NCI-H2081 (cell line): ENCODE results near the gene CDH7.

Source experiments
- DNase-seq, 2 experiments: peaks; one replicate each; lab custom pipeline; 2025; lab: John Stamatoyannopoulos, UW

Gene CDH7, protein sequence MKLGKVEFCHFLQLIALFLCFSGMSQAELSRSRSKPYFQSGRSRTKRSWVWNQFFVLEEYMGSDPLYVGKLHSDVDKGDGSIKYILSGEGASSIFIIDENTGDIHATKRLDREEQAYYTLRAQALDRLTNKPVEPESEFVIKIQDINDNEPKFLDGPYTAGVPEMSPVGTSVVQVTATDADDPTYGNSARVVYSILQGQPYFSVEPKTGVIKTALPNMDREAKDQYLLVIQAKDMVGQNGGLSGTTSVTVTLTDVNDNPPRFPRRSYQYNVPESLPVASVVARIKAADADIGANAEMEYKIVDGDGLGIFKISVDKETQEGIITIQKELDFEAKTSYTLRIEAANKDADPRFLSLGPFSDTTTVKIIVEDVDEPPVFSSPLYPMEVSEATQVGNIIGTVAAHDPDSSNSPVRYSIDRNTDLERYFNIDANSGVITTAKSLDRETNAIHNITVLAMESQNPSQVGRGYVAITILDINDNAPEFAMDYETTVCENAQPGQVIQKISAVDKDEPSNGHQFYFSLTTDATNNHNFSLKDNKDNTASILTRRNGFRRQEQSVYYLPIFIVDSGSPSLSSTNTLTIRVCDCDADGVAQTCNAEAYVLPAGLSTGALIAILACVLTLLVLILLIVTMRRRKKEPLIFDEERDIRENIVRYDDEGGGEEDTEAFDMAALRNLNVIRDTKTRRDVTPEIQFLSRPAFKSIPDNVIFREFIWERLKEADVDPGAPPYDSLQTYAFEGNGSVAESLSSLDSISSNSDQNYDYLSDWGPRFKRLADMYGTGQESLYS

DNA sequence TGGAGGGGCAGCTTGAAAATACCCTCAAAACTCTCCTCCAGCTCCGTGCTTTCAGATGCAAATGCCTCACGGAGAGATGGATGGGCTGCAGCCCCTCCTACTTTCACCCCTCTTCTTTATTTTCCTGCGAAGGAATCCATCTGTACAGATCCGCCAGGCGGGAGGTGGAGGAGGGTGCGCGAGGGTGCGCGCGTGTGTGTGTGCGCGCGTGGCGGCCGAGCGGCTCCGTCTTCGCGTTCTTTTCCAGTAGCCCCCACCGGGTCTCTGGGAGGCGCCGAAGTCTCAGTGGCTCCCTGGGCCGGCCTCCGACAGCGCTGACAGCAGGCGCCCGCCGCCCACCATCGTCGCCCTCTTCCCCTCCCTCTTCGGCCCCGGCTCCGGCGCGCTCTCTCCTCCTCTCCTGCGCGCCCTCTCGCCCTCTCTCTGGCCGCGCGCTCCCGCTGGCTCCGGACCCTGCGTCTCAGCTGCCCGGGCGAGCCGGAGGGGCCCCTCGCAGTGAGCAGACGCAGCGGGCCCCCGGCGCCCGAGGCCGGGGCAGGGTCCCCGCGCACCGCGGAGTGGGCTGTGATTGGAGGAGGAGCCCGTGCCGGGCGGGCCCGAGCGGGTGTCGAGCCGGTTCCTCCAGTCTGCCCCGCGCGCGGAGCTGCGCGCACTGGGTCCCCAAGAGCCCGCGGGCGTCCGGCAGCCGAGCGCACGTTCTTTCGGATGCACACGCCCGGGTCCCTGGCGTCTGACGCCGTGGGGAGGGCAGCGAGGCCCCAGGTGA is at the start of gene CDH7:
Gene CDH7 (plus strand): TSS at position 624 of the 766 bp plus-strand sequence. CDS start 11,831 bp downstream, outside the sequence.
- peak; percentile 60 to 77 for DNase-seq

GRCh38 chr18:65704046-65704445 is 46.8 kb upstream of the CDH7 start:
- DNase-seq, result peak; percentile 28 to 61

GRCh38 chr18:65706646-65707045 is 44.2 kb upstream of the CDH7 start:
- no peak for DNase-seq

- no peak for DNase-seq
Observed at GRCh38 chr18:65711493-65711892, 39.3 kb upstream of the CDH7 start.

- DNase-seq, result no peak
Observed at GRCh38 chr18:65721619-65722018, 29.2 kb upstream of the CDH7 start.

GRCh38 chr18:65725251-65726050 is 25.4 kb upstream of the CDH7 start:
- DNase-seq, result peak; percentile 61 to 82

DNA sequence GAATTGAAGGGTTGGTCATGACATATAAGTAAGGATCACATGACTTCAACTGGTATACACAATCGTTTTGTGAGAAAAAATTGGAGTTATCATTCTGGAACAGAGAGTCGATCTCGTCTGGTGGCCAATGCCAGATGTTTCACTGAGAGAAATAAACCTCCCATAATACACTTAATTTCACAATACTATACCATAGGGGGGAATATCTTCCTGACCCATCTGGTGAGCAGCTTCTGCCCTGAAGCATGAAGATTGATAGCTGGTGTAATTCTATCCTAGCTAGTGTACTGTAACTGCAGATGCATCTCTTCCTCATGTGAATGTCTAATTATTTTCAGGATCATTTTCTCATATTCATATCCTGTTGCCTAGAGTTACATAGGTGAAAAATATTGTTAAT is 15.7 kb upstream of the CDH7 start:
- peak in 1 of 2 experiments; percentile 16 for DNase-seq

- peak; percentile 37 to 74 for DNase-seq
Observed at GRCh38 chr18:65737471-65737955, 13.3 kb upstream of the CDH7 start.

GRCh38 chr18:65746936-65747335 is 3.9 kb upstream of the CDH7 start:
- DNase-seq, result no peak

DNA sequence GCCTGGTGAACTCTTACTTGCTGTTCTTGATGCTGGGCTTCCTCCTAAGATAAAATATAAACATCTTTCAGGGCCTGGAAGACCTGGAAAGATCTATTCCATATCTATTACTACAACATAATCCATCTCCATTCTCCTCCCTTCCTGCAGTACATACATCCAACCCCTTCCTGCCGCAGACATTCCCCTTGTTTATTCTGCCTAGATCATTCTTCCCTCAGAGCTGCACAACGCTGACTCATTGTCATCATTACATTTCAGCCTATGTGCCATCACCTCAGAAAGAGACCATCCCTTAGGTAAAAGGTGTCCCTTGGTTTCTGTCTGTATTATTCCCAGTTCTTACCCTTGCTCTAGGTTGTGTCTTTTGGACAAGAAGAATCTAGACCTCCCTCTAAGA is 2.5 kb upstream of the CDH7 start:
- no peak for DNase-seq

GRCh38 chr18:65749841-65750240 is 971 bp upstream of the CDH7 start:
- DNase-seq, result no peak

DNA sequence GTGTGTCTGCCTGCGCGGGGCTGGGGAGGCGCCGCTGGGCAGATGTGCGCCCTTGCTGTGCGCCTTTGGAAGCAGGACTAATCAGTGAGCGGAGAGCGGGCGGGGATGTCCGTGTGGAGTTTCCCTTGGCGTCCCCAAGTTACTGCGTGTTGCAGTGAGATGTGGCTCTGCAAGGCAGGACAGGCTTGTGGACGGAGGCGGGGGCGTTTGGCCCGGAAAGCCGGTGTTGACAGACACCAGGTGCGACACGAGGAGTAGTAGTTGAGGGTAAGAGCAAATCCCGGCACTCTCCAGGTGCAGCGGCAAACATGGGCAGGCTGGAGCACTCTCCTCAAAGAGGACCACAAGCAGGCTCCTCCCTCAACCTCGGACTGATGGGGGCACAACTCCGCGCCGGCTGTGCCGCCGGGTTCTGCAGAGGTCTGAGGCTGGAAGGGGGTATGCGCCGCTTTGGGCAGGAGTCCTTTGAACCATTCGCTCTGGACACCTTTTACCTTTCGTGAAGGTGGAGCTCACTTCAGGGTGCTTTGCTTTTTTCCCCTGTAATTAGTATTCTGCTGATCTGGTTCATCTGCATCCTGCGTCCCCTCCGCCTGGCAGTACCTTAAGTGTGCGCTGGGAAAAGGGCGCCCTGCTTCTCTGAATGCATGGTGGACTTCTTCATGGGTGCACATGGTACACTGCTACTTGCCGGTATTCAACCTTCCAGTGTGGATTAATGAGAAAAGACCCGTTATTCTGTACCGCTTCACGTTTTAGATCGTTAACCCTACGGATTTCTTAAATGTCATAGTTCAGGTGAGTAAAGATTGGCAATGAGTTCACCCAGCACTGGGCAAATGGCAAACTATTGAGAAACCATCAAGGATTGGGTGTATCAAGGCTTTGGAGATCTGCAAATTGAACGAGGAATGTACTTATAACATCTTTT is 608 bp downstream of the CDH7 start:
- peak; percentile 60 to 85 for DNase-seq

DNA sequence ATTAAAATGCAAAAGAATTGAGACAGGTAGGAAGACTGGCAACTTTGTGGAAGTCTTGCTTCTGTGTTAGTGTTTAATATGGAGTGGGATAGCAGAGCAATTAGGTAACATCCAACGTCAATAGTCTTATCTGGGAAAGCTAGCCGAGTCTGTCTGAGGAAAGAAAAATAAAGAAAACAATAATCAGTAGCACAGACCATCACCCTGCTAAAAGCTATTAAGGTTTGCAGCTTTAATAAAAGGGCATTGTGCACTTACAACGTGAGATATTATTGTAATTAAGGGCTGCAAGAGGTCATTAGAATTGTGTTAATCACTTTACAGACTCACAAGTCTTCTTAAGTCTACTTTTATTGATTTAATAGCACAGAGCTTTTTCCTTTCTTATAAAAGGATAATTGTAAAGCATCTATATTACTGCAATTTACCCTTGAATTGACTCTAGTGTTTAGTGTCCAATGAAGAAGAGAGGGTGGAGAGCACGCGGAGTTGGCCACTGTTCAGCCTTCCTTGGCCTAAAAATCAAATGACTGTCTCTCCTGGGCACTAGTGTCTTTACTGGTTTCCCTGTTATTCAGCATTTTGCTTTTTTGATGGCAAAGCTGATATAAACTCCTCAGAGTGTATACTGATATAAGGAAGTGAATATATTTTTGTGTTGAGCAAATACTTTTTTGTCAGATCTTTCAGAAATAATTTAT is 2.0 kb downstream of the CDH7 start:
- DNase-seq, result peak in 1 of 2 experiments; percentile 45

GRCh38 chr18:65753520-65753919 is 2.7 kb downstream of the CDH7 start:
- DNase-seq, result peak; percentile 81 to 91

- DNase-seq, result peak; percentile 46 to 79
Observed at GRCh38 chr18:65754121-65754520, 3.3 kb downstream of the CDH7 start.

GRCh38 chr18:65755616-65756015 is 4.8 kb downstream of the CDH7 start:
- peak in 1 of 2 experiments; percentile 4 for DNase-seq

DNA sequence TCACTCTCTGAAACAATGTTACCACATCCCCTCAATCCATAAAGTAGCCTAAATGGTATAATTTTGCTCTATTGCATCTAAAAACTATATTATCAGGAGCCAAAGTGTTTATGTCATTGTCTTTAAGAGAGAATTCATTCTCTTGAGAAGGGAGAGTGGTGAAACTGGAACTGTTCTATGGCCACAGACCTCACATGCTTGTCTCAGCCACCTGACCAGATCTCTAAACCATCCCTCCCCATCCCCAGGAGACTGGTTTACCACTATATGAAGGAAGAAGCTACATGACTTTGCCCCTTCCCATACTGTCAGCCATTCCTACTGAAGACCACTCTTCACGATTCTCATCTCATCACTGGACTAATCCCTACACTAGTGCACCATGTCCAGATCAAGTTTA is 9.6 kb downstream of the CDH7 start:
- DNase-seq, result no peak

DNA sequence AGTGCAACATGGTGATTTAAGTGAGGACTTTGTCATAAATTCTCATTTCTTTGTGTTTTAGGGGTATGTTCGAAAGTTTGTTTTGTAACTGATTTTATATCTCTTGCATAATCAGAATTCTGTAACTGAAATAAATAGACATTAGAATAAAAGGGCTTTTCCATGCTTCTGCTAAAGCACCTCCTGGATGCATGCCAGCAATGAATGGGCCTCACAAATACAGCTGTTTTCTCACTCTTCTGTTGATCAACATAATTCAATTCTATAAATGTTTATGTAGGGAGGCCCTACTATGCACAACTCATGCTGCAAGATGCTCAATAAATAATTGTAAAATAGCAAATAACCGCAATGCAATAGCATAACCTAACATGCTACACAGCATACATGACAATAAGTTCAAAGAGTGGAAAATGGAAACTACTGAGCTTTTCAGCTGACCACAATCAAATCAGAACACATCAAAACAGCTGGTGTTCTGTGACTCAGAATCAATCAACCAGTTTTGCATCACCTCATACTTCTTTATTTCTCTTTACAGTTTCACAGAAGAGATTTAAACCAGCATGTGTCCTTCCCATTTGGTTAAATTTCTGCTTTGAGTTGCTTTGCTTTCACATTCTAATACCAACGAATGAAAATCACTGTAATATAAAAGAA is 11.0 kb downstream of the CDH7 start:
- peak in 1 of 2 experiments; percentile 62 for DNase-seq

GRCh38 chr18:65762556-65762955 is 11.7 kb downstream of the CDH7 start:
- peak in 1 of 2 experiments; percentile 4 for DNase-seq
